Stimulated activated CD4-positive, alpha-beta T cell treated with anti-CD3 and anti-CD28 coated beads, Interleukin-2, amount 100 ng/mL, for 4 hours (primary cell): ENCODE results near the gene FOXS1.
A peak's percentile ranks its signal among the peaks of the same experiment; 100 is the strongest.
"Not testable (repeated sequence)": the region's sequence is repeated elsewhere in the genome, so short reads cannot be mapped to it uniquely, and the experiment has no call there.

Experiments
- DNase-seq: peaks from one replicate; pipeline ENCODE4 v3.0.0-alpha.2; 2020; ENCODE audit warnings: low read depth

Gene FOXS1

GRCh38 chr20:31839782-31840487 is 5.5 kb downstream of the FOXS1 start:
- no peak for DNase-seq

- DNase-seq, result no peak
Measured at GRCh38 chr20:31838646-31839292, 6.6 kb downstream of the FOXS1 start.

- no peak for DNase-seq
Measured at GRCh38 chr20:31837896-31838397, 7.5 kb downstream of the FOXS1 start.

- no peak for DNase-seq
Measured at GRCh38 chr20:31836853-31837608, 8.4 kb downstream of the FOXS1 start.

- no peak for DNase-seq
Measured at GRCh38 chr20:31835977-31836852, 9.2 kb downstream of the FOXS1 start.

GRCh38 chr20:31835554-31835953 is 9.8 kb downstream of the FOXS1 start:
- no peak for DNase-seq

GRCh38 chr20:31833931-31834521 is 11.4 kb downstream of the FOXS1 start:
- no peak for DNase-seq

GRCh38 chr20:31833130-31833930 is 12.1 kb downstream of the FOXS1 start:
- peak; percentile 19 for DNase-seq

- DNase-seq, result no peak
Measured at GRCh38 chr20:31831771-31832306, 13.6 kb downstream of the FOXS1 start.

- DNase-seq, result no peak
Measured at GRCh38 chr20:31831211-31831610, 14.2 kb downstream of the FOXS1 start.

GRCh38 chr20:31830406-31830981 is 14.9 kb downstream of the FOXS1 start:
- no peak for DNase-seq

GRCh38 chr20:31829731-31830130 is 15.7 kb downstream of the FOXS1 start:
- DNase-seq, result no peak

GRCh38 chr20:31828016-31828415 is 17.4 kb downstream of the FOXS1 start:
- not testable (repeated sequence) for DNase-seq

- DNase-seq, result no peak
Measured at GRCh38 chr20:31827059-31827458, 18.3 kb downstream of the FOXS1 start.

- no peak for DNase-seq
Measured at GRCh38 chr20:31826074-31826473, 19.3 kb downstream of the FOXS1 start.

GRCh38 chr20:31824554-31825313 is 20.7 kb downstream of the FOXS1 start:
- no peak for DNase-seq

GRCh38 chr20:31824125-31824485 is 21.3 kb downstream of the FOXS1 start:
- DNase-seq, result no peak

GRCh38 chr20:31823360-31824124 is 21.9 kb downstream of the FOXS1 start:
- no peak for DNase-seq
